GM12878 (cell line): ENCODE results near the gene ETHE1.

ENCODE experiments used
- CEBPB ChIP-seq, 2 experiments: fragments of 150-350 bp in 1 of 2; IDR thresholded peaks; 2 replicates each; pipeline ENCODE4 v1.6.1; 2012 to 2014; ENCODE audit warnings: low read depth in 2 of 2, low read length in 2 of 2, borderline replicate concordance in 1 of 2, inconsistent platforms in 1 of 2
- CTCF ChIP-seq, 3 experiments: IDR thresholded peaks in 2 of 3; conservative IDR thresholded peaks in 1 of 3; 2 replicates each; pipeline ENCODE4 v1.5.1; 2011; ENCODE audit warnings: low read depth in 3 of 3, low read length in 3 of 3, mild to moderate bottlenecking in 3 of 3, control low read depth in 2 of 3, moderate library complexity in 2 of 3, inconsistent platforms in 1 of 3, mixed read lengths in 1 of 3; ENCODE audit not compliant: control insufficient read depth in 2 of 3, insufficient read depth in 1 of 3; ENCODE audit errors: extremely low read depth in 1 of 3
- ETV6 ChIP-seq, 2 experiments: fragments of 450-650 bp in 1 of 2; IDR thresholded peaks in 1 of 2; conservative IDR thresholded peaks in 1 of 2; 2 replicates each; pipeline ENCODE4 v1.6.1; 2014; ENCODE audit warnings: antibody characterized with exemption in 1 of 2, borderline replicate concordance in 1 of 2, low read depth in 1 of 2, mild to moderate bottlenecking in 1 of 2, moderate library complexity in 1 of 2
- FOXK2 ChIP-seq: fragments of 450-650 bp; IDR thresholded peaks from 2 replicates; pipeline ENCODE4 v1.6.1; 2017; ENCODE audit warnings: mild to moderate bottlenecking, moderate library complexity
- HCFC1 ChIP-seq: fragments of 150-350 bp; IDR thresholded peaks from 2 replicates; pipeline ENCODE4 v1.6.1; 2014; ENCODE audit warnings: low read length
- HDAC6 ChIP-seq: fragments of 200-600 bp; sonication (generic); IDR thresholded peaks from one replicate; pipeline ENCODE4 v1.8.0; 2017; ENCODE audit warnings: antibody characterized with exemption; ENCODE audit not compliant: unreplicated experiment
- LARP7 ChIP-seq: fragments of 450-650 bp; IDR thresholded peaks from 2 replicates; pipeline ENCODE4 v1.6.1; 2017; ENCODE audit warnings: mild to moderate bottlenecking
- POLR2A ChIP-seq: IDR thresholded peaks from 2 replicates; pipeline ENCODE4 v1.6.1; 2011; ENCODE audit warnings: low read depth, mild to moderate bottlenecking, low read length
- RAD51 ChIP-seq: fragments of 450-650 bp; IDR thresholded peaks from 2 replicates; pipeline ENCODE4 v1.6.1; 2016; ENCODE audit warnings: moderate library complexity, mild to moderate bottlenecking, inconsistent platforms
- STAT3 ChIP-seq: IDR thresholded peaks from 2 replicates; pipeline ENCODE4 v1.6.1; 2011; ENCODE audit warnings: low read depth, low read length, improper control_type of control experiment
- TARDBP ChIP-seq: IDR thresholded peaks from 2 replicates; pipeline ENCODE4 v1.6.1; 2016; ENCODE audit warnings: borderline replicate concordance
- ZNF274 ChIP-seq: IDR thresholded peaks from one replicate; pipeline ENCODE4 v1.8.0; 2011; ENCODE audit not compliant: insufficient read length, insufficient read depth

- TF ChIP-seq CTCF (IDR thresholded peaks at IDR 0.05 in 2 of 3, conservative IDR thresholded peaks at IDR 0.05 in 1 of 3; ENCODE audit: control insufficient read depth in 2 of 3, extremely low read depth in 1 of 3, insufficient read depth in 1 of 3, low read depth in 3 of 3, low read length in 3 of 3) (no peak), LARP7 (no peak), STAT3 (no peak), RAD51 (no peak), HCFC1 (no peak), POLR2A (no peak), FOXK2 (no peak), TARDBP (no peak), HDAC6 (no peak), ZNF274 (no peak), ETV6 (conservative IDR thresholded peaks at IDR 0.05 in 1 of 2, IDR thresholded peaks at IDR 0.05 in 1 of 2; ENCODE audit: borderline replicate concordance in 1 of 2, low read depth in 1 of 2) (no peak), CEBPB (IDR thresholded peaks at IDR 0.05; ENCODE audit: borderline replicate concordance in 1 of 2, low read depth in 2 of 2, low read length in 2 of 2) (no peak)
Measured at GRCh38 chr19:43562226-43562697, 35.3 kb upstream of the ETHE1 start.
